GM23338 (cell line): ENCODE measurements around the gene C5orf22. TPM values are rescaled to one million over a fixed set of nuclear protein-coding genes. Genes with fewer than 3 reads are reported as not detected.

Source experiments
- ATAC-seq: fragments of 200-7000 bp; cut with Tn5 transposase; 3 replicates; pipeline ENCODE4 v1.9.1; 2020
- DNase-seq: peaks from one replicate; pipeline ENCODE4 v3.0.0-alpha.2; 2015; ENCODE audit warnings: low spot score
- H2AFZ ChIP-seq: fragments of 200-600 bp; sonication (generic); 2 replicates; pipeline ENCODE4 v1.8.0; 2016; ENCODE audit warnings: antibody characterized with exemption, mild to moderate bottlenecking, moderate library complexity
- H3F3A ChIP-seq: fragments of 200-600 bp; sonication (generic); replicated peaks from 2 replicates; pipeline ENCODE4 v1.8.0; 2017; ENCODE audit warnings: antibody characterized with exemption, mixed run types, low read depth
- H3K27ac ChIP-seq: fragments of 200-600 bp; sonication (generic); 2 replicates; pipeline ENCODE4 v1.6.1; 2016; ENCODE audit warnings: low read depth
- H3K27me3 ChIP-seq: fragments of 200-600 bp; sonication (generic); 2 replicates; pipeline ENCODE4 v1.8.0; 2016; ENCODE audit warnings: mild to moderate bottlenecking, mixed run types, moderate library complexity; ENCODE audit not compliant: insufficient read depth
- H3K36me3 ChIP-seq: fragments of 200-600 bp; sonication (generic); 2 replicates; pipeline ENCODE4 v1.8.0; 2016; ENCODE audit warnings: mild to moderate bottlenecking; ENCODE audit not compliant: insufficient read depth
- H3K4me1 ChIP-seq: fragments of 200-600 bp; sonication (generic); 2 replicates; pipeline ENCODE4 v1.8.0; 2016; ENCODE audit warnings: mild to moderate bottlenecking, moderate library complexity; ENCODE audit not compliant: insufficient read depth
- H3K4me2 ChIP-seq: fragments of 200-600 bp; sonication (generic); 2 replicates; pipeline ENCODE4 v1.7.1; 2017; ENCODE audit warnings: mixed run types
- H3K4me3 ChIP-seq: fragments of 200-600 bp; sonication (generic); 2 replicates; pipeline ENCODE4 v1.6.1; 2016; ENCODE audit warnings: mixed run types
- H3K79me2 ChIP-seq: fragments of 200-600 bp; sonication (generic); replicated peaks from 2 replicates; pipeline ENCODE4 v1.8.0; 2017; ENCODE audit warnings: mild to moderate bottlenecking; ENCODE audit not compliant: insufficient read depth
- H3K9me2 ChIP-seq: fragments of 200-600 bp; sonication (generic); 2 replicates; pipeline ENCODE4 v1.8.0; 2017; ENCODE audit not compliant: insufficient read depth
- H4K20me1 ChIP-seq: fragments of 200-600 bp; sonication (generic); replicated peaks from 2 replicates; pipeline ENCODE4 v1.8.0; 2017; ENCODE audit warnings: mild to moderate bottlenecking; ENCODE audit not compliant: insufficient read depth
- H3K27ac Mint-ChIP-seq: 2 replicates; pipeline ENCODE4 v1.8.0; 2020; ENCODE audit warnings: inconsistent platforms, mild to moderate bottlenecking, moderate library complexity, mixed read lengths
- H3K27me3 Mint-ChIP-seq: 3 replicates; pipeline ENCODE4 v1.8.0; 2022; ENCODE audit warnings: low read depth, mild to moderate bottlenecking, moderate library complexity, mixed read lengths, inconsistent platforms; ENCODE audit not compliant: insufficient read depth, poor library complexity
- H3K36me3 Mint-ChIP-seq: 3 replicates; pipeline ENCODE4 v1.8.0; 2021; ENCODE audit warnings: low read depth, mild to moderate bottlenecking, inconsistent platforms, moderate library complexity, mixed read lengths
- H3K4me1 Mint-ChIP-seq: 3 replicates; pipeline ENCODE4 v1.8.0; 2020; ENCODE audit warnings: mild to moderate bottlenecking, inconsistent platforms, mixed read lengths
- H3K4me3 Mint-ChIP-seq: 3 replicates; pipeline ENCODE4 v1.8.0; 2021; ENCODE audit warnings: moderate library complexity, mild to moderate bottlenecking, inconsistent platforms, mixed read lengths
- H3K9me3 Mint-ChIP-seq: 3 replicates; pipeline ENCODE4 v1.8.0; 2020; ENCODE audit warnings: moderate library complexity, mild to moderate bottlenecking, inconsistent platforms, mixed read lengths
- CREB1 ChIP-seq: fragments of 250-450 bp; sonication (Bioruptor Pico); IDR thresholded peaks from 2 replicates; pipeline ENCODE4 v1.5.0; 2020; ENCODE audit warnings: low read depth, mild to moderate bottlenecking, moderate library complexity
- CTCF ChIP-seq, 2 experiments: fragments of 200-600 bp in 1 of 2; sonication (generic) in 1 of 2; conservative IDR thresholded peaks; 2 replicates each; pipeline versions ENCODE4 v1.5.1 to v1.6.1; 2016 to 2017; ENCODE audit warnings: antibody characterized with exemption in 2 of 2, low read depth in 2 of 2, mild to moderate bottlenecking in 2 of 2, moderate library complexity in 1 of 2
- EZH2 ChIP-seq: fragments of 200-600 bp; sonication (generic); IDR thresholded peaks from one replicate; pipeline ENCODE4 v1.8.0; 2017; ENCODE audit warnings: antibody characterized with exemption, mild to moderate bottlenecking, low read depth; ENCODE audit not compliant: unreplicated experiment
- EZH2phosphoT487 ChIP-seq: fragments of 200-600 bp; sonication (generic); IDR thresholded peaks from one replicate; pipeline ENCODE4 v1.8.1; 2018; ENCODE audit warnings: antibody characterized with exemption; ENCODE audit not compliant: unreplicated experiment
- JUNB ChIP-seq: IDR thresholded peaks from one replicate; pipeline ENCODE4 v1.6.1; 2016; ENCODE audit warnings: antibody characterized with exemption; ENCODE audit not compliant: unreplicated experiment
- NANOG ChIP-seq: IDR thresholded peaks from 2 replicates; pipeline ENCODE4 v1.6.1; 2016; ENCODE audit warnings: antibody characterized with exemption, borderline replicate concordance
- REST ChIP-seq: IDR thresholded peaks from one replicate; pipeline ENCODE4 v1.6.1; 2018; ENCODE audit warnings: antibody characterized with exemption; ENCODE audit not compliant: unreplicated experiment
- STAT1 ChIP-seq: IDR thresholded peaks from one replicate; pipeline ENCODE4 v1.6.1; 2016; ENCODE audit warnings: antibody characterized with exemption; ENCODE audit not compliant: unreplicated experiment
- ZNF114 ChIP-seq: fragments of 250-450 bp; sonication (Bioruptor Pico); IDR thresholded peaks from 2 replicates; pipeline ENCODE4 v1.5.0; 2020; ENCODE audit warnings: mild to moderate bottlenecking, moderate library complexity
- polyA plus RNA-seq: library from polyadenylated mRNA; unstranded; fragments of >200 nt; fragmentation: Nextera tagmentation; extraction: Ambion mirVana; gene quantifications from 2 replicates; pipeline ENCODE4 v1.2.1, GENCODE V29; 2016
- total RNA-seq: library from RNA; depleted of rRNA; stranded (reverse); fragments of >200 nt; shearing (Covaris generic); gene quantifications from 2 replicates; pipeline ENCODE4 v1.2.3, GENCODE V29; 2014
- TF ChIP-seq, protein P1 (sequence below): IDR thresholded peaks from 2 replicates; pipeline ENCODE4 v1.6.1; 2016; ENCODE audit warnings: antibody characterized with exemption

C5orf22 gene
- total and polyA plus RNA-seq, 2 experiments from 2014 or later, result 13.6 to 30.9 TPM

DNA sequence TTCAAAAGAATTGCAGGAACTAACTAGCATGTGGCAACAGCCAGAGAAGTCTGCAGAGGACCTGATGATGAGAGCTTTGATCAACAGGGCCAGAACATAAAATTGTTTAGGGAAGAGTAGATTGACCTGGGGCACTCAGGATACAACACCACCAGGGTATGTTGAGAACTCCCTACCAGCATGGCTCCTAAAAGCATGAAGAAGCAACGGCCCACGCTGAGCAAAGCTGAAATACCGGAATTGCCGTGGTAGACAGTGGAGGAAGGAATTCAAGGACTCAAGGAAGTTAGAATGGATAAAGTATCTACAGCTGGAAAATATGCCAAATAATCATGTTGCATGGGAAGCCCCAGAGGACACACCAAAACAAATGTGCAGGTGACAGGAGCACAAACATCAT lies 31.8 kb upstream of the C5orf22 start (continued):
- TF ChIP-seq NANOG (no peak), ZNF114 (CRISPR knock-in tag) (no peak), STAT1 (no peak)

- peaks cover 27% of the 10 kb centered on the region for H3K36me3 ChIP-seq
- no peaks in the 10 kb centered on the region for H3K4me1 ChIP-seq
- H3K9me2 ChIP-seq, result no peaks in the 10 kb centered on the region
- H3F3A ChIP-seq, result no peaks in the 10 kb centered on the region
- H3K4me3 ChIP-seq, result no peak overlapping the region
- no peaks in the 10 kb centered on the region for H3K79me2 ChIP-seq
- TF ChIP-seq CTCF (conservative IDR thresholded peaks at IDR 0.05; ENCODE audit: low read depth in 2 of 2) (no peak), REST (no peak), EZH2phosphoT487 (no peak), CREB1 (no peak)
- TF ChIP-seq, protein P1, sequence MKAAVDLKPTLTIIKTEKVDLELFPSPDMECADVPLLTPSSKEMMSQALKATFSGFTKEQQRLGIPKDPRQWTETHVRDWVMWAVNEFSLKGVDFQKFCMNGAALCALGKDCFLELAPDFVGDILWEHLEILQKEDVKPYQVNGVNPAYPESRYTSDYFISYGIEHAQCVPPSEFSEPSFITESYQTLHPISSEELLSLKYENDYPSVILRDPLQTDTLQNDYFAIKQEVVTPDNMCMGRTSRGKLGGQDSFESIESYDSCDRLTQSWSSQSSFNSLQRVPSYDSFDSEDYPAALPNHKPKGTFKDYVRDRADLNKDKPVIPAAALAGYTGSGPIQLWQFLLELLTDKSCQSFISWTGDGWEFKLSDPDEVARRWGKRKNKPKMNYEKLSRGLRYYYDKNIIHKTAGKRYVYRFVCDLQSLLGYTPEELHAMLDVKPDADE, result no peak
- DNase-seq (no peak), ATAC-seq (no peak)
- Mint-ChIP-seq H3K36me3 (peaks cover 76% of the 10 kb centered on the region), H3K9me3 (no peaks in the 10 kb centered on the region), H3K27ac (no peak overlapping the region), H3K27me3 (peaks cover 2% of the 10 kb centered on the region), H3K4me3 (no peak overlapping the region), H3K4me1 (no peaks in the 10 kb centered on the region)
- H3K27me3 ChIP-seq, result no peaks in the 10 kb centered on the region
- H3K4me2 ChIP-seq, result no peak overlapping the region
- H4K20me1 ChIP-seq, result no peaks in the 10 kb centered on the region; the same call in 1 of the 2 replicates
- H3K27ac ChIP-seq, result no peak overlapping the region
- H2AFZ ChIP-seq, result no peak overlapping the region
Measured at GRCh38 chr5:31502506-31502905, 29.6 kb upstream of the C5orf22 start.

DNA sequence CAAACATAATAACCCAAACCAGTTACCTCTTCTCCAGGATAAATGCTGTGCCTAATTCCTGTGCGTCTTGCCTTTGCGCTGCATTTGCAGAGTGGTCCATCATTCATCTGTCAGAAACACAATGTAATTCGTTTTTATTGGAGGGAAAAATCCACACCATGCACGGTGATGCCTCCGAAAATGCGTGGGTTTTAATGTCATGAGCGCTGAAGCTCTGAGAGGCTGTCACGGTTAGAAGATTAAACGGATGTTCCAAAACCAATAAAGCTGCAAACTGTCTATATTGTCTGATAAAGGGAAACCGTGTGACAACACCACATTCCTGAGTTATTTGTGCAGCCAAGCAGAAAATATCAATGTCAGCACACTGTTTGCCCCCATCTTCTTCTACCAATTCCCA lies 27.6 kb upstream of the C5orf22 start:
- Mint-ChIP-seq H3K4me1 (no peaks in the 10 kb centered on the region), H3K36me3 (peaks cover 76% of the 10 kb centered on the region), H3K9me3 (no peaks in the 10 kb centered on the region), H3K27me3 (peaks cover 2% of the 10 kb centered on the region), H3K4me3 (no peak overlapping the region), H3K27ac (no peak overlapping the region)
- no peaks in the 10 kb centered on the region for H3K27me3 ChIP-seq
- no peak overlapping the region for H3K4me3 ChIP-seq
- no peak overlapping the region for H3K4me2 ChIP-seq
- no peaks in the 10 kb centered on the region for H3F3A ChIP-seq
- no peaks in the 10 kb centered on the region for H4K20me1 ChIP-seq
- no peak overlapping the region for H2AFZ ChIP-seq
- DNase-seq (no peak), ATAC-seq (no peak)
- H3K4me1 ChIP-seq, result no peaks in the 10 kb centered on the region
- H3K79me2 ChIP-seq, result no peaks in the 10 kb centered on the region
- H3K27ac ChIP-seq, result no peak overlapping the region
- peaks cover 29% of the 10 kb centered on the region for H3K36me3 ChIP-seq
- H3K9me2 ChIP-seq, result no peaks in the 10 kb centered on the region
- TF ChIP-seq STAT1 (no peak), JUNB (no peak), EZH2 (no peak)
